GM12801 (cell line): ENCODE results near the gene ERBB4.

ENCODE experiments used
- CTCF ChIP-seq: IDR thresholded peaks from one replicate; pipeline ENCODE4 v1.5.1; 2011; ENCODE audit warnings: control low read depth; ENCODE audit not compliant: insufficient read length; ENCODE audit errors: extremely low read depth

Gene ERBB4

DNA sequence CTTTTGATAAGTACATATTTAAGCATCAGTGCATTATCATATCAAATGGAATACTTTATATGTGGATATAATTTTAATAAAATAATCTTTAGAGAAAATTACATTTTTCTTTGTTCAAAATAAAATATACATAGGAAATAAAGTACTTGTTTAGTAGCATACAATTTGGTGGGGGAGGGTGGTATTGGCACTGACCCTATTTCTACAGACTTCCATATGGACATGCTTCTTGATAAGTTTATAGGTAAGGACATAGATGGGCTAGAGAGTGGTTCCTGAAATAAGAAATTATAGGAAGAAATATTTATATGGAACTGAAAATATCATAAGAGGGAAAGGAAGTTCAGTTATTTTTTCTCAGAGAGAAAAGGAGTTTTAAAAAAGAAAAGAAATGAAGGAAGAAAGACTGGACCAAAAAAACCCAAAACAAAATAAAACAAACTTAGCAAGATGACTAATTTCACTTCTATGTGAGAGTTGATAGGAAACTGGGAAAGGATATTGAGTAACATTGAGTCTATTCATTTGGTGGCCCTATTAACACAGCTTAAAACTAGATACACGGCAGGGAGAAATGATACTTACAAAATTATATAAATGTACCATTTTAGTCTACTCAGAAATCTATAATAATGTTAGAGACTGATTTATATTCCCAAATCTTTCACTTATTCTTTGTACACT lies 505.9 kb downstream of the ERBB4 start:
- TF ChIP-seq CTCF: no peak

DNA sequence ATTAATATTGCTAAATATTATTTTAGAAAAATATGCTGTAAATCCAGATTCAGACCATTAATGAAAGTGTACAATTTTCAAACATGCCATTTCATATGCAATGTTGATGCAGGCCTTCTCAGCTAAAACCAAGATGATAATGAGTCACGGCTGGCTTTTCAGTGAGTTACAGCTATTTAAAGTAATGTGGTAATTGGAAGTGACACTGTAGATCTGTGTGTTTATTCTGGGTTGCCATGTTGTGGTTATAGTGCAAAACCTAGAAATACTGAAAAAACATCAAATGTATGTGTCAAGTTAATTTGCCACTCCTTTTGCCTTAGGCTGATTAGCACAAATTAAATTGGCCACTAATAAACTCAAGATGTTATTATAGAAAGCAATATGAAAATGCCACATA lies 506.6 kb downstream of the ERBB4 start:
- TF ChIP-seq CTCF: no peak

- no peak for TF ChIP-seq CTCF
These were observed 507.9 kb downstream of the ERBB4 start for GRCh38 chr2:212030709-212031108.

DNA sequence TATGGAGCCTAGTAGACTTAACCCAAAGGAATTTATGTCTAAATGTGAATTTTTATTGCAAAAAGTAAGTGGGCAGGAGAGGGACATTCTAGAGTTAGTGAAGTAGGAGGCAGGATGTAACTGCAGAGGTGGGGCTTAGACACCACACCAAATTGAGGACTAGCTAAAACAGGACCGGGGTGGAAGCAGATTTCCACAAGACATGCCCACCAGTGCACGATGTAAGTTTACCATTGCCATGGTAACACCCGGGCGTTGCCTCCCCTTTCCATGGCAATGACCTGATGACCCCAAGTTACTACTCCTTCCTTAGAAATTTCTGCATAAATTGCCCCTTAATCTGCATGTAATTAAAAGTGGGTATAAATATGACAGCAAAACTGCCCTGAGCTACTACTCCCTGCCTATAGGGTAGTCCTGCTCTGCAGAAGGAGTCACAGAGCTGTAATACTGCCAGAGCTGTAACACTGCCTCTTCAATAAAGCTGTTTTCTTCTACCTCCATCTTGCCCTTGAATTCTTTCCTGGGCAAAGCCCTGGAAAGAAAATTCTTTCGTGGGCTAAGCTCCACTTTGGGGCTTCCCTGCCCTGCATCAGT lies 509.7 kb downstream of the ERBB4 start:
- no peak for TF ChIP-seq CTCF

DNA sequence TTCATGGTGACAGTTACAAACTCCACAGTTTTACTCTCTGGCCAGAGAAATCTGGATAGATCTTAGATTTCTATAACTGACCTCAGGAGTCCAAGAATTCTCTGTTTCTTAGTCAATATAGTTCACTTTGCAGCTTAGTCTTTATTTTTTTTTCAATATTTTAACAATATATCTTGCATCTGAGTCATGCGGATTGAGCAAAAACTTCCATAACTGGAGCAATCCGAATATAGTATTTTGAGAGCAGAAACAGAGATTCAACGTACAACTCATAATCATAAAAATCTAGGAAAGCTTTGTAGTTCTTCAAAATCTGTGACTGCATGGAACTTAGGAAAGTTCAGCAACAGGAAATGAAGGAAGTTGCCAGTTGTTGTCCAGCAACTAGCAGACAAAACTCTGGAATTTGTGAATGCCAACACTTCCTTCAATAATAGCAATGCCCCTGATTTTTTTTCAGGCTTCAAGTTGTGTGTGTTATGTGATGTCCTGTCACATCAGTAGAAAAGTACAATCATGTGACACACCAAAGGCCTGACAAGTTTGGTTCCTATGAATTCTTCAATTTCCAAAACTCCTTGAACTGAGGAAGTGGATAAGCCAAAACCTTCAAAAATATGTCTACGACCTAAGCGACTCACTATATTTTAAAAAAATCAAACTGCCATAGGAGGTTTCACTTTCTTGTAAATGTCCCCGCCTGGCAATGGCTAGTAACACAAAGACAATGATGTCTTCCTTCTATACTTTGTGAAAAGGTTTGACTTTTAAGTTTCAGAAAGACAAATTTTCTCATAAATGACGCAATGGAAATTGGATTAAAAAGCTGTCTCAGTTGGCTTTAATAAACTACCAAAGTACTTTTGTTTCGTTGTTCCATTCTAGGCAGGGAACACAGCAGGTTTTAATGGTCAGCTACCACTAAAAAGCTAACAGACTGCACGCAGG lies 510.6 kb downstream of the ERBB4 start:
- TF ChIP-seq CTCF: no peak

DNA sequence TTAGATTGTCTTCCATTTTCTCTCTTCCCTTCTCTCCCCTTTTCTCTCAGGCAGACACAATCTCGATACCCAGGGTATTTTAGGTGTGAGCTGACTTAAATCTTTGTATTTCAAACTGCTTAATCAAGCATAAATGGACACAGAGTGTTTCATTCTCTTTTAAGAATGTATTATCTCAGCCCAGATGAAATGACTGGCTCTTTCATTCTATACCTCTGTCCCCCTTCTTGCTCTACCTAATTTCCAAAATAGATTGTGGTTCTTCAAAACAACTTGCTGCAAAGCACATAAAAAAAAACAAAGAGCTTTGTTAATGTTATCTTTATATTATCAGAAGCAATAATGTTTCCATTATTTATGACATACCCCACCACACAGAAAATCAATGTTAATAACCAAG lies 514.6 kb downstream of the ERBB4 start:
- TF ChIP-seq CTCF: no peak

GRCh38 chr2:212022966-212023365 lies 515.6 kb downstream of the ERBB4 start:
- TF ChIP-seq CTCF: no peak
